Endothelial cell of coronary artery (primary cell): ENCODE results near the gene ZBTB42. TPM values are rescaled to one million over a fixed set of nuclear protein-coding genes. Genes with fewer than 3 reads are reported as not detected.

Experiments
- total RNA-seq: library from RNA; depleted of rRNA; stranded (reverse); fragments of >200 nt; gene quantifications from 2 replicates; pipeline ENCODE4 v1.2.3, GENCODE V29; 2014

ZBTB42 gene
- total RNA-seq, result 3.5 and 4.7 TPM in 2 replicates

GRCh38 chr14:104800771-104801519, at the start of gene ZBTB42:
TSS of gene ZBTB42 (plus strand) at chr14:104801101. CDS start at chr14:104801198, 97 bp downstream.

GRCh38 chr14:104752735-104753527, 48.0 kb upstream of the ZBTB42 start, which contains the start of gene SIVA1:
TSS of gene SIVA1 (plus strand) at chr14:104753147. CDS start at chr14:104753202, 55 bp downstream.

GRCh38 chr14:104794993-104795780, 5.7 kb upstream of the ZBTB42 start, which contains the start of gene AKT1:
TSS of gene AKT1 (minus strand) at chr14:104795748. CDS start at chr14:104792643, 3,105 bp downstream.

Other genes with a start within 250 kb of the ZBTB42 start
- not detected in 2 replicates for gene C14orf180, start 221.3 kb upstream of the ZBTB42 start, total RNA-seq
- under 0.01 TPM in 1 of 2 replicates, not detected in the other for gene TMEM179, start 196.3 kb upstream of the ZBTB42 start, total RNA-seq
- gene INF2, start 111.5 kb upstream of the ZBTB42 start, total RNA-seq, result 39.3 and 65.7 TPM in 2 replicates
- 1.4 and 7.4 TPM in 2 replicates for gene ADSS1, start 76.9 kb upstream of the ZBTB42 start, total RNA-seq
- 99.4 and 118 TPM in 2 replicates for gene SIVA1, start 48.0 kb upstream of the ZBTB42 start, total RNA-seq
- 191 and 220 TPM in 2 replicates for gene AKT1, start 5.4 kb upstream of the ZBTB42 start, total RNA-seq
- gene CEP170B, start 64.2 kb downstream of the ZBTB42 start, total RNA-seq, result 13.8 and 17.7 TPM in 2 replicates
- under 0.01 TPM in 2 replicates for gene PLD4, start 123.8 kb downstream of the ZBTB42 start, total RNA-seq
- gene AHNAK2, start 177.3 kb downstream of the ZBTB42 start, total RNA-seq, result 66.2 and 78.0 TPM in 2 replicates
- 5.2 and 6.8 TPM in 2 replicates for gene CLBA1, start 184.7 kb downstream of the ZBTB42 start, total RNA-seq
- 29.9 and 38.1 TPM in 2 replicates for gene CDCA4, start 220.0 kb downstream of the ZBTB42 start, total RNA-seq